Spinal cord (tissue), 10 donors: ENCODE results near the gene MERTK. TPM values are rescaled to one million over a fixed set of nuclear protein-coding genes. Genes with fewer than 3 reads are reported as not detected.
"Not testable (repeated sequence)": the region's sequence is repeated elsewhere in the genome, so short reads cannot be mapped to it uniquely, and the experiment has no call there.

Experiments used
- DNase-seq, 6 donors: peaks; one replicate each; pipeline versions ENCODE4 v3.0.0 to v3.0.0-alpha.2; 2013 to 2015; ENCODE audit warnings: low spot score in 6 of 6, low read depth in 4 of 6
- H3K27ac ChIP-seq: one replicate; pipeline ENCODE4 v1.5.1; 2013; ENCODE audit warnings: low read depth, low read length, control low read depth
- H3K27me3 ChIP-seq: one replicate; pipeline ENCODE4 v1.6.1; 2013; ENCODE audit warnings: low read length; ENCODE audit not compliant: control insufficient read depth, insufficient read depth
- H3K36me3 ChIP-seq: one replicate; pipeline ENCODE4 v1.6.1; 2013; ENCODE audit warnings: low read length; ENCODE audit not compliant: control insufficient read depth, insufficient read depth
- H3K4me1 ChIP-seq: one replicate; pipeline ENCODE4 v1.6.1; 2013; ENCODE audit warnings: low read length; ENCODE audit not compliant: control insufficient read depth, insufficient read depth
- H3K4me3 ChIP-seq: one replicate; pipeline ENCODE4 v1.5.1; 2013; ENCODE audit warnings: low read depth, low read length, control low read depth
- H3K9me3 ChIP-seq: one replicate; pipeline ENCODE4 v1.6.1; 2013; ENCODE audit warnings: low read length; ENCODE audit not compliant: control insufficient read depth, insufficient read depth
- WGBS: methylation state at CpG from one replicate; pipeline ENCODE4 v1.1.5; 2013; ENCODE audit warnings: missing lambda C conversion rate; ENCODE audit not compliant: insufficient coverage; 5-methylcytosine and 5-hydroxymethylcytosine counted together
- polyA plus RNA-seq, 2 donors: library from polyadenylated mRNA; unstranded; fragments of 120-200 nt; gene quantifications; one replicate each; pipeline ENCODE4 v1.2.1, GENCODE V29; 2013; ENCODE audit not compliant: insufficient read length in 2 of 2
- total RNA-seq, 2 donors: library from RNA; depleted of rRNA in 1 of 2; stranded (reverse); fragments of 120-200 nt in 1 of 2; fragments of >200 nt in 1 of 2; gene quantifications; one replicate each; pipeline versions ENCODE4 v1.2.3 to v1.2.4, GENCODE V29; 2013 to 2014
- donor health status: healthy.

Gene MERTK
- total and polyA plus RNA-seq, 4 donors, result 13.4 to 16.8 (median 16.3) TPM

GRCh38 chr2:111896576-111896975 is 1.8 kb upstream of the MERTK start:
- H3K27me3 ChIP-seq, result peaks cover 3% of the 10 kb centered on the region
- H3K9me3 ChIP-seq, result no peaks in the 10 kb centered on the region
- no peak for DNase-seq
- no peak overlapping the region for H3K4me3 ChIP-seq
- no peaks in the 10 kb centered on the region for H3K36me3 ChIP-seq
- H3K27ac ChIP-seq, result no peak overlapping the region
- peaks cover 18% of the 10 kb centered on the region for H3K4me1 ChIP-seq
- 94% methylated on average over 5 of the region's 6 CpGs for WGBS

GRCh38 chr2:111897630-111897923 is 830 bp upstream of the MERTK start:
- Histone ChIP-seq H3K36me3 (no peaks in the 10 kb centered on the region), H3K4me1 (peaks cover 18% of the 10 kb centered on the region), H3K4me3 (peak overlapping the region; percentile 85), H3K27me3 (peaks cover 3% of the 10 kb centered on the region), H3K9me3 (no peaks in the 10 kb centered on the region), H3K27ac (peak overlapping the region; percentile 88)
- 0% methylated on average over 4 of the region's 7 CpGs for WGBS
- DNase-seq, result no peak

- peaks cover 20% of the 10 kb centered on the region for H3K4me1 ChIP-seq
- H3K4me3 ChIP-seq, result peak overlapping the region; percentile 71
- peaks cover 3% of the 10 kb centered on the region for H3K27me3 ChIP-seq
- DNase-seq, result no peak
- no peaks in the 10 kb centered on the region for H3K9me3 ChIP-seq
- peak overlapping the region; percentile 83 for H3K27ac ChIP-seq
- WGBS, result 0% methylated on average over 66 of the region's 70 CpGs
- H3K36me3 ChIP-seq, result no peaks in the 10 kb centered on the region
Measured at GRCh38 chr2:111898703-111899514, 502 bp downstream of the MERTK start.

- Histone ChIP-seq H3K27me3 (peaks cover 3% of the 10 kb centered on the region), H3K9me3 (no peaks in the 10 kb centered on the region), H3K4me3 (peak overlapping the region; percentile 16), H3K4me1 (peaks cover 38% of the 10 kb centered on the region), H3K36me3 (no peaks in the 10 kb centered on the region), H3K27ac (peak overlapping the region; percentile 10)
- 15% methylated on average over 3 of the region's 3 CpGs for WGBS
- peak in 2 of 6 donors; percentile 61 to 69 for DNase-seq
Measured at GRCh38 chr2:111900859-111901258, 2.5 kb downstream of the MERTK start.

GRCh38 chr2:111903516-111903915 is 5.1 kb downstream of the MERTK start:
- Histone ChIP-seq H3K27ac (no peak overlapping the region), H3K4me3 (no peak overlapping the region), H3K9me3 (no peaks in the 10 kb centered on the region), H3K36me3 (no peaks in the 10 kb centered on the region), H3K27me3 (peaks cover 3% of the 10 kb centered on the region), H3K4me1 (peaks cover 36% of the 10 kb centered on the region)
- no peak for DNase-seq
- WGBS, result no CpG with 5 or more reads among the region's 3 CpGs

GRCh38 chr2:111903930-111904439 is 5.6 kb downstream of the MERTK start:
- no peaks in the 10 kb centered on the region for H3K9me3 ChIP-seq
- no peak for DNase-seq
- WGBS, result 67% methylated on average over 3 of the region's 5 CpGs
- H3K36me3 ChIP-seq, result no peaks in the 10 kb centered on the region
- H3K4me3 ChIP-seq, result no peak overlapping the region
- H3K27me3 ChIP-seq, result no peaks in the 10 kb centered on the region
- peaks cover 32% of the 10 kb centered on the region for H3K4me1 ChIP-seq
- H3K27ac ChIP-seq, result no peak overlapping the region

GRCh38 chr2:111904726-111905474 is 6.5 kb downstream of the MERTK start:
- H3K27ac ChIP-seq, result peak overlapping the region; percentile 45

GRCh38 chr2:111905475-111905869 is 7.1 kb downstream of the MERTK start:
- H3K4me1 ChIP-seq, result peaks cover 27% of the 10 kb centered on the region
- not testable (repeated sequence) for H3K4me3 ChIP-seq, H3K9me3 ChIP-seq, H3K27me3 ChIP-seq, DNase-seq, H3K36me3 ChIP-seq
- no CpG with 5 or more reads among the region's 9 CpGs for WGBS
- peak overlapping the region; percentile 75 for H3K27ac ChIP-seq

More at GRCh38 chr2:111904726-111905474, 6.5 kb downstream of the MERTK start:
- no peaks in the 10 kb centered on the region for H3K27me3 ChIP-seq
- H3K4me3 ChIP-seq, result no peak overlapping the region
- H3K36me3 ChIP-seq, result no peaks in the 10 kb centered on the region
- no peaks in the 10 kb centered on the region for H3K9me3 ChIP-seq
- 79% methylated on average over 7 of the region's 10 CpGs for WGBS
- peaks cover 27% of the 10 kb centered on the region for H3K4me1 ChIP-seq
- DNase-seq, result no peak

- 0% methylated on average over 1 of the region's 4 CpGs for WGBS
- Histone ChIP-seq H3K27ac (peak overlapping the region; percentile 75), H3K4me3 (no peak overlapping the region), H3K4me1 (peaks cover 27% of the 10 kb centered on the region), H3K36me3 (no peaks in the 10 kb centered on the region), H3K9me3 (no peaks in the 10 kb centered on the region), H3K27me3 (no peaks in the 10 kb centered on the region)
- DNase-seq, result peak in 2 of 6 donors; percentile 75 to 84
Measured at GRCh38 chr2:111905990-111906735, 7.8 kb downstream of the MERTK start.
